Osteoblast (primary cell): ENCODE data around the gene PIP4K2C. TPM values are rescaled to one million over a fixed set of nuclear protein-coding genes. Genes with fewer than 3 reads are reported as not detected.
"Not testable (repeated sequence)": the region's sequence is repeated elsewhere in the genome, so short reads cannot be mapped to it uniquely, and the experiment has no call there.

Experiments
- DNase-seq: peaks from one replicate; pipeline ENCODE4 v3.0.0; 2011; ENCODE audit warnings: low spot score, mixed read lengths; ENCODE audit not compliant: insufficient read length; ENCODE audit errors: missing footprints
- H2AFZ ChIP-seq: 2 replicates; pipeline ENCODE4 v1.6.0; 2011; ENCODE audit warnings: mild to moderate bottlenecking, low read length
- H3K27ac ChIP-seq: 2 replicates; pipeline ENCODE4 v1.5.1; 2011; ENCODE audit warnings: mild to moderate bottlenecking, low read depth, low read length, moderate library complexity
- H3K27me3 ChIP-seq: 2 replicates; pipeline ENCODE4 v1.6.0; 2012; ENCODE audit warnings: mild to moderate bottlenecking, control low read depth, inconsistent platforms, low read length, moderate library complexity; ENCODE audit not compliant: insufficient read depth
- H3K36me3 ChIP-seq: 2 replicates; pipeline ENCODE4 v1.5.1; 2011; ENCODE audit warnings: mild to moderate bottlenecking, low read length, control low read depth, moderate library complexity; ENCODE audit not compliant: insufficient read depth
- H3K4me1 ChIP-seq: 2 replicates; pipeline ENCODE4 v1.5.1; 2011; ENCODE audit warnings: mild to moderate bottlenecking, low read length, control low read depth, moderate library complexity; ENCODE audit not compliant: insufficient read depth
- H3K4me2 ChIP-seq: 2 replicates; pipeline ENCODE4 v1.6.0; 2011; ENCODE audit warnings: mild to moderate bottlenecking, low read length; ENCODE audit not compliant: insufficient read depth
- H3K4me3 ChIP-seq: fragments of 200-600 bp; sonication (generic); 3 replicates; pipeline ENCODE4 v1.5.1; 2012; ENCODE audit warnings: mild to moderate bottlenecking, low read length, inconsistent platforms; ENCODE audit not compliant: insufficient read depth
- H3K79me2 ChIP-seq: 2 replicates; pipeline ENCODE4 v1.6.0; 2012; ENCODE audit warnings: mild to moderate bottlenecking, low read length, control low read depth, inconsistent platforms; ENCODE audit not compliant: insufficient read depth
- H3K9me3 ChIP-seq: 2 replicates; pipeline ENCODE4 v1.5.1; 2011; ENCODE audit warnings: low read depth, low read length, control low read depth
- H4K20me1 ChIP-seq: 2 replicates; pipeline ENCODE4 v1.6.0; 2012; ENCODE audit warnings: mild to moderate bottlenecking, low read length, control low read depth; ENCODE audit not compliant: insufficient read depth
- total RNA-seq: library from RNA; depleted of rRNA; stranded (reverse); fragments of >200 nt; gene quantifications from 2 replicates; pipeline ENCODE4 v1.2.3, GENCODE V29; 2012
- TF ChIP-seq, protein P1 (sequence below): IDR thresholded peaks from 2 replicates; pipeline ENCODE4 v1.5.1; 2011; ENCODE audit warnings: mild to moderate bottlenecking, low read depth, low read length, moderate library complexity; ENCODE audit errors: extremely low read depth

PIP4K2C gene
- total RNA-seq, 1 donor = 36.6 TPM

DNA sequence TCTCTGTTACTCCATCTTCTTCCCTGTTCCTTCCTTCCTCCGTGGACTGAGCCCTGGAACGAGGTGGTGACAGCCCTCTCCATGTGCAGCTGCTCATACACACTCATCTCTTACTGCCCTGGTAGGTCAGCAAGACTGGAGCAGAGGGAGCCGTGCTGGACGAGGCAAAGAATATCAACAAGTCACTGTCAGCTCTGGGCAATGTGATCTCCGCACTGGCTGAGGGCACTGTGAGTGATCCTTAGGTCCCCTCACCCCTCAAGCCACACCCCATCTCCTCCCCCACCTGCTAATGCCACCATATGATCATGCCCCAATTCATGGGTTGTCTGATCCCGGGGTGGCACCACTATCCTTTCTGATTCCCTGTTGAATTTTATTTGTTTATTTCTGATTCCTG, 22.2 kb upstream of the PIP4K2C start:
- DNase-seq = no peak
- H3K9me3 ChIP-seq = no peaks in the 10 kb centered on the region
- peaks cover 4% of the 10 kb centered on the region for H3K27me3 ChIP-seq
- no peak overlapping the region for H3K27ac ChIP-seq
- no peak overlapping the region for H3K4me3 ChIP-seq
- H3K4me1 ChIP-seq = no peaks in the 10 kb centered on the region
- H3K4me2 ChIP-seq = no peak overlapping the region
- no peaks in the 10 kb centered on the region for H3K36me3 ChIP-seq
- no peaks in the 10 kb centered on the region for H3K79me2 ChIP-seq
- H4K20me1 ChIP-seq = no peaks in the 10 kb centered on the region
- H2AFZ ChIP-seq = no peak overlapping the region
- TF ChIP-seq, protein P1, sequence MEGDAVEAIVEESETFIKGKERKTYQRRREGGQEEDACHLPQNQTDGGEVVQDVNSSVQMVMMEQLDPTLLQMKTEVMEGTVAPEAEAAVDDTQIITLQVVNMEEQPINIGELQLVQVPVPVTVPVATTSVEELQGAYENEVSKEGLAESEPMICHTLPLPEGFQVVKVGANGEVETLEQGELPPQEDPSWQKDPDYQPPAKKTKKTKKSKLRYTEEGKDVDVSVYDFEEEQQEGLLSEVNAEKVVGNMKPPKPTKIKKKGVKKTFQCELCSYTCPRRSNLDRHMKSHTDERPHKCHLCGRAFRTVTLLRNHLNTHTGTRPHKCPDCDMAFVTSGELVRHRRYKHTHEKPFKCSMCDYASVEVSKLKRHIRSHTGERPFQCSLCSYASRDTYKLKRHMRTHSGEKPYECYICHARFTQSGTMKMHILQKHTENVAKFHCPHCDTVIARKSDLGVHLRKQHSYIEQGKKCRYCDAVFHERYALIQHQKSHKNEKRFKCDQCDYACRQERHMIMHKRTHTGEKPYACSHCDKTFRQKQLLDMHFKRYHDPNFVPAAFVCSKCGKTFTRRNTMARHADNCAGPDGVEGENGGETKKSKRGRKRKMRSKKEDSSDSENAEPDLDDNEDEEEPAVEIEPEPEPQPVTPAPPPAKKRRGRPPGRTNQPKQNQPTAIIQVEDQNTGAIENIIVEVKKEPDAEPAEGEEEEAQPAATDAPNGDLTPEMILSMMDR = no peak

DNA sequence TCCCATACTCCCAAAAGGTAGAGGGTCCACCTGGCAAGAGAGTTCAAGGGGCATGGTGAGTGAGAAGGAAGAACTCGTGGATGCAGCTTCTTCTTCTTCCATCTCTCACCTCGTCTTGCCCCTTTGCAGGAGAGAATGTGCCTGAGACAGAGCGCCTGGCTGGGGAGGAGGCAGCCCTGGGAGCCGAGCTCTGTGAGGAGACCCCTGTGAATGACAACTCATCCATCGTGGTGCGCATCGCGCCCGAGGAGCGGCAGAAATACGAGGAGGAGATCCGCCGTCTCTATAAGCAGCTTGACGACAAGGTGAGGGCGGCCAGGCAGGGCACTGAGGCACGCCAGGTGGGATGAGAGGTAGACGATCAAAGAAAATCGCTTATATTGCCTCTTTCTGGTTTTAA, 21.1 kb upstream of the PIP4K2C start:
- Histone ChIP-seq H4K20me1 (no peaks in the 10 kb centered on the region), H3K79me2 (no peaks in the 10 kb centered on the region), H3K4me3 (no peak overlapping the region), H3K9me3 (no peaks in the 10 kb centered on the region), H2AFZ (no peak overlapping the region), H3K27ac (no peak overlapping the region), H3K27me3 (peaks cover 4% of the 10 kb centered on the region), H3K4me1 (no peaks in the 10 kb centered on the region), H3K4me2 (no peak overlapping the region), H3K36me3 (no peaks in the 10 kb centered on the region)
- DNase-seq = no peak
- TF ChIP-seq, protein P1 = no peak

DNA sequence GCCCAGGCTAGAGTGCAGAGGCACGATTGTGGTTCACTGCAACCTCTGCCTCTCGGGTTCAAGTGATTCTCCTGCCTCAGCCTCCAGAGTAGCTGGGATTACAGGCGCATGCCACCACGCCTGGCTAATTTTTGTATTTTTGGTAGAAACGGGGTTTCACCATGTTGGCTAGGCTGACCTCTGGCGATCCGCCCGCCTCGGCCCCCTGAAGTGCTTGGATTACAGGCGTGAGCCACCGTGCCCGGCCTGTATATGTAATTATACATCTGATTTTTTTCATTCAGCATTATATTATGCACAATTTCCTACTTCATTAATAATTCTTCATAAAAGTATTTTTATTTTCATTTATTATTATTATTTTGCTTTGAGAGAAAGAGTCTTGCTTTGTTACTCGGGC, 20.6 kb upstream of the PIP4K2C start:
- not testable (repeated sequence) for H3K9me3 ChIP-seq, H3K4me3 ChIP-seq, H3K4me1 ChIP-seq, H3K27me3 ChIP-seq, H3K27ac ChIP-seq, H3K79me2 ChIP-seq, H4K20me1 ChIP-seq, H3K36me3 ChIP-seq, H3K4me2 ChIP-seq, H2AFZ ChIP-seq, DNase-seq

DNA sequence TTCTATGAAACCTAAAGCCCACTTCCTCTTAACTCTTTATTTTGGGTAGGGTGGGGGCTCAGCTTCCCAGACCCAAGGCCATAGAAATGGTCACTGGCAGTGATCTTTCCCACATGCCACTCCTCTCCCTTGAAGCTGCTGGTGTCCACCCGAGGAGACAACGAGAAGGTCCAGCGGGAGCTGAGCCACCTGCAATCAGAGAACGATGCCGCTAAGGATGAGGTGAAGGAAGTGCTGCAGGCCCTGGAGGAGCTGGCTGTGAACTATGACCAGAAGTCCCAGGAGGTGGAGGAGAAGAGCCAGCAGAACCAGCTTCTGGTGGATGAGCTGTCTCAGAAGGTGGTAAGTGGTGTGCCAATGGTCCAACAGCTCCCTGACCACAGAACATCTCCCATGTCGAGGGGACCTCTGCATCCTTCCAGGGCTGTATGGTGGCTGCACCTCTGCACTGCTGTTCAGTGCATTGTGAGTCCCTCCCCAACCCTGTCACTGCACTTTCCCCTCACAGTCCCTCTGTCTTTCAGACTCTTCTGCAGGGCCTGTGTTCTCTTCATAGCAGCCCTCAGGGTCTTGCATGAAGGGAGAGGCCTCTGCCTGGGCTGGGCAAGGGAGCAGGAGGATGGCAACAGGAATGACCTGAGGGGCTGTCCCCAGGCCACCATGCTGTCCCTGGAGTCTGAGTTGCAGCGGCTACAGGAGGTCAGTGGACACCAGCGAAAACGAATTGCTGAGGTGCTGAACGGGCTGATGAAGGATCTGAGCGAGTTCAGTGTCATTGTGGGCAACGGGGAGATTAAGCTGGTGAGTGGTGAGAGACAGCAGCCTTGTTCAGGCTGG, 18.8 kb upstream of the PIP4K2C start:
- Histone ChIP-seq H3K27me3 (peaks cover 4% of the 10 kb centered on the region), H3K4me1 (no peaks in the 10 kb centered on the region), H3K36me3 (no peaks in the 10 kb centered on the region), H3K4me2 (no peak overlapping the region), H3K79me2 (no peaks in the 10 kb centered on the region), H4K20me1 (no peaks in the 10 kb centered on the region), H3K27ac (no peak overlapping the region), H3K4me3 (no peak overlapping the region), H2AFZ (no peak overlapping the region), H3K9me3 (no peaks in the 10 kb centered on the region)
- TF ChIP-seq, protein P1 = no peak
- no peak for DNase-seq
